Left lung (tissue), 10 donors: Measurements from ENCODE around the gene PLEKHA4. TPM values are rescaled to one million over a fixed set of nuclear protein-coding genes. Genes with fewer than 3 reads are reported as not detected.
"Not testable (repeated sequence)": the region's sequence is repeated elsewhere in the genome, so short reads cannot be mapped to it uniquely, and the experiment has no call there.

Experiments
- ATAC-seq: fragments of 200-7000 bp; cut with Tn5 transposase; one replicate; pipeline ENCODE4 v1.9.1; 2020; ENCODE audit warnings: moderate library complexity
- DNase-seq, 4 donors: peaks; one replicate each; pipeline ENCODE4 v3.0.0-alpha.2; 2013 to 2020
- H3K27ac ChIP-seq, 2 donors: fragments of 200-600 bp; sonication (generic) in 1 of 2; one replicate each; pipeline versions ENCODE4 v1.5.0 to v1.8.0; 2020 to 2021
- H3K27me3 ChIP-seq, 2 donors: fragments of 200-600 bp; sonication (generic) in 1 of 2; one replicate each; pipeline versions ENCODE4 v1.5.0 to v1.8.0; 2020 to 2021
- H3K36me3 ChIP-seq, 2 donors: fragments of 200-600 bp; sonication (generic) in 1 of 2; one replicate each; pipeline versions ENCODE4 v1.5.0 to v1.8.0; 2020 to 2021
- H3K4me1 ChIP-seq, 2 donors: fragments of 200-600 bp; one replicate each; pipeline ENCODE4 v1.8.0; 2021
- H3K4me3 ChIP-seq, 2 donors: fragments of 200-600 bp; sonication (generic) in 1 of 2; one replicate each; pipeline versions ENCODE4 v1.5.0 to v1.8.0; 2020 to 2021; ENCODE audit warnings: mild to moderate bottlenecking in 1 of 2
- H3K9me3 ChIP-seq, 2 donors: fragments of 200-600 bp; sonication (generic) in 1 of 2; one replicate each; pipeline versions ENCODE4 v1.5.0 to v1.8.0; 2020 to 2021
- CTCF ChIP-seq, 2 donors: fragments of 200-600 bp; sonication (generic) in 1 of 2; IDR thresholded peaks; one replicate each; pipeline versions ENCODE4 v1.5.0 to v1.8.0; 2021; ENCODE audit warnings: antibody characterized with exemption in 2 of 2
- intact Hi-C, 2 donors: fragments of 100-400 bp; cut with DNase I; formaldehyde crosslinking; loops; one replicate each; pipeline versions ENCODE4 v1.11.2 to v1.14.2; 2022
- polyA plus RNA-seq, 6 donors: library from polyadenylated mRNA; unstranded; fragments of 120-200 nt; gene quantifications; one replicate each; pipeline ENCODE4 v1.2.1, GENCODE V29; 2013; ENCODE audit not compliant: insufficient read length in 6 of 6
- total RNA-seq, 2 donors: library from RNA; stranded (reverse); fragmentation: NEBNext Ultra II Directional; extraction: Animal tissue kit (Norgen Biotek cat#: 25700); gene quantifications; one replicate each; pipeline ENCODE4 v1.2.1, GENCODE V29; 2021
- donor health status: DM: no; HTN: yes; CAD: no.
- donor health status: DM: no; HTN: no; CAD: no.

PLEKHA4 gene
- total and polyA plus RNA-seq, 8 donors: 14.4 to 37.3 (median 18.7) TPM

GRCh38 chr19:48878196-48879024, 10.0 kb upstream of the PLEKHA4 start:
- H3K36me3 ChIP-seq: peaks cover 0 to 60% of the 10 kb centered on the region in 2 donors
- H3K4me1 ChIP-seq: peaks cover 22 to 68% of the 10 kb centered on the region in 2 donors
- H3K9me3 ChIP-seq: no peaks in the 10 kb centered on the region
- H3K27ac ChIP-seq: peak overlapping the region; percentile 44 to 99
- peak; percentile 2 for ATAC-seq
- no peaks in the 10 kb centered on the region for H3K27me3 ChIP-seq
- peak in 1 of 4 donors; percentile 45 for DNase-seq
- intact Hi-C loops: no loop called here
- TF ChIP-seq CTCF (IDR thresholded peaks at IDR 0.05): no peak
- no peak overlapping the region for H3K4me3 ChIP-seq

DNA sequence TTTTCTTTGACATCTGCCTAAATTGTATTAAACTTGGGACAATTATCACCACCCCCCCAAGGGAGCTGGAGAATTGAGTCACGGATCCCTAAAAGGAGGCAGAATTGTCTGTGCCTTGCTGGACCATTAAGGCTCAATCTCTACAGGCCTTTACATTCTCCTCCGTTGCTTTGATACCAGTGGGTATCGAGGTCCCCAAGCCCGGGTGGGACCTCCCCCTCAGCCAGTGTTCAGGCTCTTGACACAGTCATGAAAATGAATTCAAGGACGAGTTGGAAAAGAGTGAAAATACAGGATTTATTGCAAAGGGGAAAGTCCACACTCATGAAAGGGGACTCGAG, 9.4 kb upstream of the PLEKHA4 start:
- ATAC-seq (no peak), DNase-seq (no peak)
- no peak for TF ChIP-seq CTCF (IDR thresholded peaks at IDR 0.05)
- no peak overlapping the region for H3K4me3 ChIP-seq
- peak overlapping the region in 1 of 2 donors; percentile 99 for H3K27ac ChIP-seq
- H3K4me1 ChIP-seq: peaks cover 22 to 70% of the 10 kb centered on the region in 2 donors
- peaks cover 0 to 64% of the 10 kb centered on the region in 2 donors for H3K36me3 ChIP-seq
- intact Hi-C loops: no loop called here
- H3K9me3 ChIP-seq: no peaks in the 10 kb centered on the region
- no peaks in the 10 kb centered on the region for H3K27me3 ChIP-seq

- DNase-seq, H3K9me3 ChIP-seq, ATAC-seq, H3K27me3 ChIP-seq, intact Hi-C loops: not testable (repeated sequence)
- peaks cover 24 to 79% of the 10 kb centered on the region in 2 donors for H3K4me1 ChIP-seq
- peak overlapping the region; percentile 66 to 71 for H3K4me3 ChIP-seq
- H3K36me3 ChIP-seq: peaks cover 0 to 64% of the 10 kb centered on the region in 2 donors
- H3K27ac ChIP-seq: peak overlapping the region; percentile 99 to 100
These were observed 7.9 kb upstream of the PLEKHA4 start for GRCh38 chr19:48876043-48876981.

- peak in 1 of 4 donors; percentile 58 for DNase-seq
- TF ChIP-seq CTCF (IDR thresholded peaks at IDR 0.05): no peak
These were observed 6.1 kb upstream of the PLEKHA4 start for GRCh38 chr19:48874303-48875135.

More at GRCh38 chr19:48874303-48875135, 6.1 kb upstream of the PLEKHA4 start:
- Histone ChIP-seq H3K27me3 (no peaks in the 10 kb centered on the region), H3K9me3 (no peaks in the 10 kb centered on the region), H3K27ac (peak overlapping the region; percentile 99 to 100), H3K4me1 (peaks cover 24 to 68% of the 10 kb centered on the region in 2 donors), H3K4me3 (peak overlapping the region; percentile 66 to 71), H3K36me3 (peaks cover 0 to 63% of the 10 kb centered on the region in 2 donors)
- ATAC-seq: peak; percentile 1
- intact Hi-C loops: no loop called here
